K562 (cell line): ENCODE measurements around the gene BBC3.

Experiments
- BHLHE40 ChIP-seq: IDR thresholded peaks from 2 replicates; pipeline ENCODE4 v1.6.1; 2011; ENCODE audit warnings: low read length, improper control_type of control experiment
- FOXK2 ChIP-seq, 2 experiments: fragments of 450-650 bp; IDR thresholded peaks in 1 of 2; conservative IDR thresholded peaks in 1 of 2; 2 replicates each; pipeline ENCODE4 v1.6.1; 2016; ENCODE audit warnings: low read depth in 2 of 2, mild to moderate bottlenecking in 1 of 2
- HDAC2 ChIP-seq: fragments of 450-650 bp; IDR thresholded peaks from 2 replicates; pipeline ENCODE4 v1.6.1; 2016; ENCODE audit warnings: mild to moderate bottlenecking
- JUN ChIP-seq, 2 experiments: sonication (generic) in 1 of 2; formaldehyde crosslinking in 1 of 2; IDR thresholded peaks; 2 replicates each; pipeline versions ENCODE4 v1.6.1 to v1.8.0; 2012 to 2022; ENCODE audit warnings: borderline replicate concordance in 2 of 2, mild to moderate bottlenecking in 2 of 2, improper control_type of control experiment in 1 of 2, low read depth in 1 of 2, low read length in 1 of 2, missing genetic modification reagents in 1 of 2
- NFYB ChIP-seq: IDR thresholded peaks from 2 replicates; pipeline ENCODE4 v1.6.1; 2011; ENCODE audit warnings: mild to moderate bottlenecking, moderate library complexity; ENCODE audit not compliant: insufficient read length; ENCODE audit errors: extremely low read depth
- POLR2A ChIP-seq: fragments of 450-650 bp; conservative IDR thresholded peaks from 2 replicates; pipeline ENCODE4 v1.6.1; 2016
- POLR3A ChIP-seq: IDR thresholded peaks from 2 replicates; pipeline ENCODE4 v1.6.1; 2011; ENCODE audit warnings: borderline replicate concordance, mild to moderate bottlenecking, moderate library complexity; ENCODE audit not compliant: insufficient read length, insufficient read depth; ENCODE audit errors: extremely low read depth
- ZBTB40 ChIP-seq, 2 experiments: fragments of 450-650 bp in 1 of 2; sonication (generic) in 1 of 2; formaldehyde crosslinking in 1 of 2; IDR thresholded peaks; 2 replicates each; pipeline versions ENCODE4 v1.7.1 to v1.9.0; 2016 to 2022; ENCODE audit warnings: inconsistent platforms in 1 of 2, mild to moderate bottlenecking in 1 of 2, missing genetic modification reagents in 1 of 2
- TF ChIP-seq, protein P1 (sequence below), 3 experiments: fragments of 200-800 bp in 1 of 3; sonication (Bioruptor generic) in 1 of 3; sonication (generic) in 1 of 3; formaldehyde crosslinking in 1 of 3; IDR thresholded peaks; 2 replicates each; pipeline versions ENCODE4 v1.6.1 to v1.8.0; 2016 to 2022; ENCODE audit warnings: mild to moderate bottlenecking in 2 of 3, missing compliant biosample characterization in 2 of 3, missing genetic modification characterization in 2 of 3, missing genetic modification reagents in 1 of 3
- TF ChIP-seq, protein P2 (sequence below), 2 experiments: fragments of 450-650 bp; formaldehyde crosslinking in 1 of 2; IDR thresholded peaks; 2 replicates each; pipeline versions ENCODE4 v1.4.0 to v1.6.1; 2014 to 2020; ENCODE audit warnings: mild to moderate bottlenecking in 2 of 2, borderline replicate concordance in 1 of 2, low read depth in 1 of 2
- TF ChIP-seq, protein P3 (sequence below), 3 experiments: IDR thresholded peaks in 2 of 3; conservative IDR thresholded peaks in 1 of 3; 2 replicates each; pipeline ENCODE4 v1.5.1; 2011 to 2012; ENCODE audit warnings: low read length in 3 of 3, mild to moderate bottlenecking in 3 of 3, control low read depth in 2 of 3, improper control_type of control experiment in 1 of 3, inconsistent platforms in 1 of 3, low read depth in 1 of 3, mixed read lengths in 1 of 3, moderate library complexity in 1 of 3; ENCODE audit not compliant: insufficient read depth in 2 of 3

GRCh38 chr19:47258895-47259555, 28.0 kb upstream of the BBC3 start:
- TF ChIP-seq, protein P1, sequence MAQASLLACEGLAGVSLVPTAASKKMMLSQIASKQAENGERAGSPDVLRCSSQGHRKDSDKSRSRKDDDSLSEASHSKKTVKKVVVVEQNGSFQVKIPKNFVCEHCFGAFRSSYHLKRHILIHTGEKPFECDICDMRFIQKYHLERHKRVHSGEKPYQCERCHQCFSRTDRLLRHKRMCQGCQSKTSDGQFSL (CRISPR knock-in tag; IDR thresholded peaks at IDR 0.05), result no peak
- TF ChIP-seq, protein P1 (tag; IDR thresholded peaks at IDR 0.05), result no peak
- TF ChIP-seq POLR3A (no peak), JUN (IDR thresholded peaks at IDR 0.05; ENCODE audit: borderline replicate concordance, low read depth, low read length) (no peak), JUN (CRISPR knock-in tag; IDR thresholded peaks at IDR 0.05; ENCODE audit: borderline replicate concordance) (no peak), BHLHE40 (no peak), ZBTB40 (IDR thresholded peaks at IDR 0.05) (no peak), ZBTB40 (CRISPR knock-in tag; IDR thresholded peaks at IDR 0.05) (no peak), HDAC2 (no peak), FOXK2 (conservative IDR thresholded peaks at IDR 0.05 in 1 of 2, IDR thresholded peaks at IDR 0.05 in 1 of 2; ENCODE audit: low read depth in 2 of 2) (no peak), POLR2A (no peak), NFYB (no peak)
- TF ChIP-seq, protein P2, sequence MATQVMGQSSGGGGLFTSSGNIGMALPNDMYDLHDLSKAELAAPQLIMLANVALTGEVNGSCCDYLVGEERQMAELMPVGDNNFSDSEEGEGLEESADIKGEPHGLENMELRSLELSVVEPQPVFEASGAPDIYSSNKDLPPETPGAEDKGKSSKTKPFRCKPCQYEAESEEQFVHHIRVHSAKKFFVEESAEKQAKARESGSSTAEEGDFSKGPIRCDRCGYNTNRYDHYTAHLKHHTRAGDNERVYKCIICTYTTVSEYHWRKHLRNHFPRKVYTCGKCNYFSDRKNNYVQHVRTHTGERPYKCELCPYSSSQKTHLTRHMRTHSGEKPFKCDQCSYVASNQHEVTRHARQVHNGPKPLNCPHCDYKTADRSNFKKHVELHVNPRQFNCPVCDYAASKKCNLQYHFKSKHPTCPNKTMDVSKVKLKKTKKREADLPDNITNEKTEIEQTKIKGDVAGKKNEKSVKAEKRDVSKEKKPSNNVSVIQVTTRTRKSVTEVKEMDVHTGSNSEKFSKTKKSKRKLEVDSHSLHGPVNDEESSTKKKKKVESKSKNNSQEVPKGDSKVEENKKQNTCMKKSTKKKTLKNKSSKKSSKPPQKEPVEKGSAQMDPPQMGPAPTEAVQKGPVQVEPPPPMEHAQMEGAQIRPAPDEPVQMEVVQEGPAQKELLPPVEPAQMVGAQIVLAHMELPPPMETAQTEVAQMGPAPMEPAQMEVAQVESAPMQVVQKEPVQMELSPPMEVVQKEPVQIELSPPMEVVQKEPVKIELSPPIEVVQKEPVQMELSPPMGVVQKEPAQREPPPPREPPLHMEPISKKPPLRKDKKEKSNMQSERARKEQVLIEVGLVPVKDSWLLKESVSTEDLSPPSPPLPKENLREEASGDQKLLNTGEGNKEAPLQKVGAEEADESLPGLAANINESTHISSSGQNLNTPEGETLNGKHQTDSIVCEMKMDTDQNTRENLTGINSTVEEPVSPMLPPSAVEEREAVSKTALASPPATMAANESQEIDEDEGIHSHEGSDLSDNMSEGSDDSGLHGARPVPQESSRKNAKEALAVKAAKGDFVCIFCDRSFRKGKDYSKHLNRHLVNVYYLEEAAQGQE (IDR thresholded peaks at IDR 0.05; ENCODE audit: borderline replicate concordance), result no peak
- TF ChIP-seq, protein P2 (CRISPR knock-in tag; IDR thresholded peaks at IDR 0.05; ENCODE audit: low read depth), result no peak
- TF ChIP-seq, protein P3, sequence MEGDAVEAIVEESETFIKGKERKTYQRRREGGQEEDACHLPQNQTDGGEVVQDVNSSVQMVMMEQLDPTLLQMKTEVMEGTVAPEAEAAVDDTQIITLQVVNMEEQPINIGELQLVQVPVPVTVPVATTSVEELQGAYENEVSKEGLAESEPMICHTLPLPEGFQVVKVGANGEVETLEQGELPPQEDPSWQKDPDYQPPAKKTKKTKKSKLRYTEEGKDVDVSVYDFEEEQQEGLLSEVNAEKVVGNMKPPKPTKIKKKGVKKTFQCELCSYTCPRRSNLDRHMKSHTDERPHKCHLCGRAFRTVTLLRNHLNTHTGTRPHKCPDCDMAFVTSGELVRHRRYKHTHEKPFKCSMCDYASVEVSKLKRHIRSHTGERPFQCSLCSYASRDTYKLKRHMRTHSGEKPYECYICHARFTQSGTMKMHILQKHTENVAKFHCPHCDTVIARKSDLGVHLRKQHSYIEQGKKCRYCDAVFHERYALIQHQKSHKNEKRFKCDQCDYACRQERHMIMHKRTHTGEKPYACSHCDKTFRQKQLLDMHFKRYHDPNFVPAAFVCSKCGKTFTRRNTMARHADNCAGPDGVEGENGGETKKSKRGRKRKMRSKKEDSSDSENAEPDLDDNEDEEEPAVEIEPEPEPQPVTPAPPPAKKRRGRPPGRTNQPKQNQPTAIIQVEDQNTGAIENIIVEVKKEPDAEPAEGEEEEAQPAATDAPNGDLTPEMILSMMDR (IDR thresholded peaks at IDR 0.05 in 2 of 3, conservative IDR thresholded peaks at IDR 0.05 in 1 of 3; ENCODE audit: insufficient read depth in 2 of 3, low read depth in 1 of 3, low read length in 3 of 3), result no peak
